SK-N-MC (cell line): Measurements from ENCODE around the gene PLEKHH3.

Source experiments
- EZH2 ChIP-seq: fragments of 200-600 bp; sonication (generic); IDR thresholded peaks from one replicate; pipeline ENCODE4 v1.6.1; 2017; ENCODE audit warnings: antibody characterized with exemption
- FOXP2 ChIP-seq: optimal IDR thresholded peaks from 2 replicates; pipeline ENCODE3; 2011; ENCODE audit warnings: mild to moderate bottlenecking, moderate library complexity; ENCODE audit not compliant: insufficient read depth; ENCODE audit errors: extremely low read length, control extremely low read depth
- POLR2AphosphoS5 ChIP-seq: IDR thresholded peaks from 2 replicates; pipeline ENCODE4 v1.6.1; 2012; ENCODE audit warnings: mild to moderate bottlenecking, low read depth, low read length, borderline replicate concordance

GRCh38 chr17:42685831-42686230 lies 9.0 kb upstream of the PLEKHH3 start:
- no peak for TF ChIP-seq POLR2AphosphoS5
- TF ChIP-seq EZH2, result no peak
- TF ChIP-seq FOXP2, result no peak
